Measurements from ENCODE around the gene MTHFS. TPM values are rescaled to one million over a fixed set of nuclear protein-coding genes. Genes with fewer than 3 reads are reported as not detected.

MTHFS gene
- total and polyA plus RNA-seq, 7 experiments from 2014 or later = 15.8 to 93.3 (median 22.0) TPM

GRCh38 chr15:79887054-79887930 is 9.5 kb downstream of the MTHFS start:
- H3K27ac Mint-ChIP-seq = peak overlapping the region in 1 of 9 donors; percentile 1
- H3K4me3 Mint-ChIP-seq = no peak overlapping the region
- no peaks in the 10 kb centered on the region for H3K4me1 ChIP-seq (ENCODE audit: control insufficient read depth in 2 of 2, insufficient read depth in 2 of 2, low read length in 2 of 2)
- H3K27me3 Mint-ChIP-seq = no peaks in the 10 kb centered on the region
- intact Hi-C loops (cut with micrococcal nuclease) = no loop called here
- ATAC-seq (no peak), DNase-seq (no peak)
- H3K36me3 ChIP-seq (ENCODE audit: control insufficient read depth in 2 of 3, insufficient read depth in 3 of 3, low read length in 3 of 3) = peaks cover 6 to 42% (median 20%) of the 10 kb centered on the region in 3 experiments
- POLR2A ChIA-PET = interaction anchor here (0.7 to 3.5 kb wide), 6 partner anchors 9 to 85 kb away, joined by 3 to 14 read pairs (median 3); partner anchors contain the start of gene MTHFS
- H3K27me3 ChIP-seq (ENCODE audit: control insufficient read depth in 2 of 2, insufficient read depth in 2 of 2, low read length in 2 of 2) = no peaks in the 10 kb centered on the region
- peaks cover 29 to 81% (median 70%) of the 10 kb centered on the region in 7 donors for H3K4me1 Mint-ChIP-seq
- no peak overlapping the region for H3K27ac ChIP-seq (ENCODE audit: low read depth, low read length)
- H3K4me3 ChIP-seq (ENCODE audit: low read length) = no peak overlapping the region
- H3K9me3 ChIP-seq (ENCODE audit: control insufficient read depth in 2 of 3, low read length in 3 of 3) = no peaks in the 10 kb centered on the region
- no peaks in the 10 kb centered on the region for H3K9me3 Mint-ChIP-seq
- CTCF ChIA-PET = no interaction called here
- H3K36me3 Mint-ChIP-seq = peaks cover 36 to 73% (median 56%) of the 10 kb centered on the region in 5 donors

- H3K36me3 Mint-ChIP-seq = peaks cover 38 to 76% (median 61%) of the 10 kb centered on the region in 5 donors
- ChIA-PET POLR2A (interaction anchor here (1.0 to 3.5 kb wide), 3 partner anchors 10 to 37 kb away, joined by 3 to 14 read pairs (median 5); partner anchors contain the start of gene MTHFS), CTCF (no interaction called here)
- no peak for DNase-seq
- intact Hi-C loops (cut with micrococcal nuclease) = no loop called here
- no peak for ATAC-seq
- Histone ChIP-seq H3K4me3 (ENCODE audit: low read length) (no peak overlapping the region), H3K4me1 (ENCODE audit: control insufficient read depth in 2 of 2, insufficient read depth in 2 of 2, low read length in 2 of 2) (peaks cover 0 to 4% of the 10 kb centered on the region in 2 donors), H3K27ac (ENCODE audit: low read depth, low read length) (no peak overlapping the region), H3K27me3 (ENCODE audit: control insufficient read depth in 2 of 2, insufficient read depth in 2 of 2, low read length in 2 of 2) (no peaks in the 10 kb centered on the region), H3K36me3 (ENCODE audit: control insufficient read depth in 2 of 3, insufficient read depth in 3 of 3, low read length in 3 of 3) (peaks cover 11 to 52% (median 29%) of the 10 kb centered on the region in 3 experiments), H3K9me3 (ENCODE audit: control insufficient read depth in 2 of 3, low read length in 3 of 3) (no peaks in the 10 kb centered on the region)
- peaks cover 25 to 80% (median 67%) of the 10 kb centered on the region in 7 donors for H3K4me1 Mint-ChIP-seq
- H3K27me3 Mint-ChIP-seq = no peaks in the 10 kb centered on the region
- peaks cover 0 to 1% (median 0%) of the 10 kb centered on the region in 11 donors for H3K9me3 Mint-ChIP-seq
- H3K27ac Mint-ChIP-seq = no peak overlapping the region
- no peak overlapping the region for H3K4me3 Mint-ChIP-seq
These were observed 10.7 kb downstream of the MTHFS start for GRCh38 chr15:79886124-79886523.

- peak overlapping the region in 1 of 9 donors; percentile 32 for H3K27ac Mint-ChIP-seq
- intact Hi-C loops (cut with micrococcal nuclease) = no loop called here
These were observed 12.6 kb downstream of the MTHFS start for GRCh38 chr15:79884204-79884596.

GRCh38 chr15:79883579-79884203 is 13.1 kb downstream of the MTHFS start:
- peaks cover 0 to 19% (median 10%) of the 10 kb centered on the region in 11 donors for H3K9me3 Mint-ChIP-seq
- ATAC-seq (no peak), DNase-seq (no peak)
- peaks cover 16 to 63% (median 47%) of the 10 kb centered on the region in 7 donors for H3K4me1 Mint-ChIP-seq
- Histone ChIP-seq H3K9me3 (ENCODE audit: control insufficient read depth in 2 of 3, low read length in 3 of 3) (peaks cover 0 to 3% (median 0%) of the 10 kb centered on the region in 3 experiments), H3K4me3 (ENCODE audit: low read length) (no peak overlapping the region), H3K36me3 (ENCODE audit: control insufficient read depth in 2 of 3, insufficient read depth in 3 of 3, low read length in 3 of 3) (peaks cover 7 to 70% (median 25%) of the 10 kb centered on the region in 3 experiments), H3K27me3 (ENCODE audit: control insufficient read depth in 2 of 2, insufficient read depth in 2 of 2, low read length in 2 of 2) (no peaks in the 10 kb centered on the region), H3K4me1 (ENCODE audit: control insufficient read depth in 2 of 2, insufficient read depth in 2 of 2, low read length in 2 of 2) (peaks cover 0 to 4% of the 10 kb centered on the region in 2 donors), H3K27ac (ENCODE audit: low read depth, low read length) (no peak overlapping the region)
- H3K4me3 Mint-ChIP-seq = no peak overlapping the region
- H3K36me3 Mint-ChIP-seq = peaks cover 48 to 90% (median 76%) of the 10 kb centered on the region in 5 donors
- ChIA-PET CTCF (no interaction called here), POLR2A (no interaction called here)
- H3K27me3 Mint-ChIP-seq = no peaks in the 10 kb centered on the region
- peak overlapping the region in 2 of 9 donors; percentile 20 to 32 for H3K27ac Mint-ChIP-seq
- intact Hi-C loops (cut with micrococcal nuclease) = no loop called here

More at GRCh38 chr15:79884204-79884596, 12.6 kb downstream of the MTHFS start:
- H3K36me3 Mint-ChIP-seq = peaks cover 48 to 90% (median 75%) of the 10 kb centered on the region in 5 donors
- ChIA-PET POLR2A (no interaction called here), CTCF (no interaction called here)
- Histone ChIP-seq H3K4me3 (ENCODE audit: low read length) (no peak overlapping the region), H3K27ac (ENCODE audit: low read depth, low read length) (no peak overlapping the region), H3K9me3 (ENCODE audit: control insufficient read depth in 2 of 3, low read length in 3 of 3) (no peaks in the 10 kb centered on the region), H3K36me3 (ENCODE audit: control insufficient read depth in 2 of 3, insufficient read depth in 3 of 3, low read length in 3 of 3) (peaks cover 11 to 69% (median 29%) of the 10 kb centered on the region in 3 experiments), H3K27me3 (ENCODE audit: control insufficient read depth in 2 of 2, insufficient read depth in 2 of 2, low read length in 2 of 2) (no peaks in the 10 kb centered on the region), H3K4me1 (ENCODE audit: control insufficient read depth in 2 of 2, insufficient read depth in 2 of 2, low read length in 2 of 2) (peaks cover 0 to 4% of the 10 kb centered on the region in 2 donors)
- DNase-seq = no peak
- peaks cover 0 to 14% (median 10%) of the 10 kb centered on the region in 11 donors for H3K9me3 Mint-ChIP-seq
- H3K4me1 Mint-ChIP-seq = peaks cover 16 to 68% (median 52%) of the 10 kb centered on the region in 7 donors
- no peak for ATAC-seq
- no peaks in the 10 kb centered on the region for H3K27me3 Mint-ChIP-seq
- H3K4me3 Mint-ChIP-seq = no peak overlapping the region

GRCh38 chr15:79881668-79882067 is 15.1 kb downstream of the MTHFS start:
- Histone ChIP-seq H3K27me3 (ENCODE audit: control insufficient read depth in 2 of 2, insufficient read depth in 2 of 2, low read length in 2 of 2) (no peaks in the 10 kb centered on the region), H3K27ac (ENCODE audit: low read depth, low read length) (no peak overlapping the region), H3K9me3 (ENCODE audit: control insufficient read depth in 2 of 3, low read length in 3 of 3) (peaks cover 0 to 23% (median 0%) of the 10 kb centered on the region in 3 experiments), H3K4me1 (ENCODE audit: control insufficient read depth in 2 of 2, insufficient read depth in 2 of 2, low read length in 2 of 2) (peaks cover 0 to 4% of the 10 kb centered on the region in 2 donors), H3K36me3 (ENCODE audit: control insufficient read depth in 2 of 3, insufficient read depth in 3 of 3, low read length in 3 of 3) (peaks cover 6 to 74% (median 13%) of the 10 kb centered on the region in 3 experiments), H3K4me3 (ENCODE audit: low read length) (no peak overlapping the region)
- Mint-ChIP-seq H3K27me3 (no peaks in the 10 kb centered on the region), H3K27ac (peak overlapping the region in 2 of 9 donors; percentile 40 to 45), H3K9me3 (peaks cover 0 to 39% (median 26%) of the 10 kb centered on the region in 11 donors), H3K4me3 (peak overlapping the region in 1 of 10 donors; percentile 10), H3K4me1 (peaks cover 9 to 46% (median 32%) of the 10 kb centered on the region in 7 donors), H3K36me3 (peaks cover 46 to 94% (median 79%) of the 10 kb centered on the region in 5 donors)
- ChIA-PET POLR2A (interaction anchor here (1.4 to 1.6 kb wide), 2 partner anchors 14 to 15 kb away, joined by 4 to 5 read pairs; partner anchors contain the start of gene MTHFS), CTCF (interaction anchor here (0.5 to 1.0 kb wide), 3 partner anchors 107 to 635 kb away, joined by 3 read pairs; no protein-coding TSS in a partner anchor)
- ATAC-seq (no peak), DNase-seq (no peak)
- intact Hi-C loops (cut with micrococcal nuclease) = no loop called here

- DNase-seq (no peak), ATAC-seq (no peak)
- peaks cover 46 to 96% (median 82%) of the 10 kb centered on the region in 5 donors for H3K36me3 Mint-ChIP-seq
- H3K4me1 ChIP-seq (ENCODE audit: control insufficient read depth in 2 of 2, insufficient read depth in 2 of 2, low read length in 2 of 2) = peaks cover 0 to 4% of the 10 kb centered on the region in 2 donors
- peaks cover 6 to 77% (median 13%) of the 10 kb centered on the region in 3 experiments for H3K36me3 ChIP-seq (ENCODE audit: control insufficient read depth in 2 of 3, insufficient read depth in 3 of 3, low read length in 3 of 3)
- no peak overlapping the region for H3K4me3 ChIP-seq (ENCODE audit: low read length)
- POLR2A ChIA-PET = interaction anchor here (1.6 kb wide), 1 partner anchor 15 kb away, joined by 5 read pairs; the partner anchor contains the start of gene MTHFS
- peak overlapping the region in 2 of 9 donors; percentile 40 to 45 for H3K27ac Mint-ChIP-seq
- H3K27ac ChIP-seq (ENCODE audit: low read depth, low read length) = no peak overlapping the region
- no peaks in the 10 kb centered on the region for H3K27me3 Mint-ChIP-seq
- peaks cover 9 to 46% (median 32%) of the 10 kb centered on the region in 7 donors for H3K4me1 Mint-ChIP-seq
- H3K9me3 Mint-ChIP-seq = peaks cover 0 to 44% (median 29%) of the 10 kb centered on the region in 11 donors
- CTCF ChIA-PET = interaction anchor here (0.5 kb wide), 1 partner anchor 108 kb away, joined by 3 read pairs; no protein-coding TSS in a partner anchor
- intact Hi-C loops (cut with micrococcal nuclease) = no loop called here
- peak overlapping the region in 1 of 10 donors; percentile 10 for H3K4me3 Mint-ChIP-seq
- no peaks in the 10 kb centered on the region for H3K27me3 ChIP-seq (ENCODE audit: control insufficient read depth in 2 of 2, insufficient read depth in 2 of 2, low read length in 2 of 2)
- peaks cover 0 to 25% (median 0%) of the 10 kb centered on the region in 3 experiments for H3K9me3 ChIP-seq (ENCODE audit: control insufficient read depth in 2 of 3, low read length in 3 of 3)
These were observed 15.6 kb downstream of the MTHFS start for GRCh38 chr15:79881254-79881653.

All from naive thymus-derived CD4-positive, alpha-beta T cell (primary cell).